ENCODE results near the gene CYP3A7. TPM values are rescaled to one million over a fixed set of nuclear protein-coding genes. Genes with fewer than 3 reads are reported as not detected.
"Not testable (repeated sequence)": the region's sequence is repeated elsewhere in the genome, so short reads cannot be mapped to it uniquely, and the experiment has no call there.

CYP3A7 gene
- polyA plus RNA-seq, 2 of the 4 experiments (the other 2 are of a cell fraction): 0.14 to 0.16 TPM

DNA sequence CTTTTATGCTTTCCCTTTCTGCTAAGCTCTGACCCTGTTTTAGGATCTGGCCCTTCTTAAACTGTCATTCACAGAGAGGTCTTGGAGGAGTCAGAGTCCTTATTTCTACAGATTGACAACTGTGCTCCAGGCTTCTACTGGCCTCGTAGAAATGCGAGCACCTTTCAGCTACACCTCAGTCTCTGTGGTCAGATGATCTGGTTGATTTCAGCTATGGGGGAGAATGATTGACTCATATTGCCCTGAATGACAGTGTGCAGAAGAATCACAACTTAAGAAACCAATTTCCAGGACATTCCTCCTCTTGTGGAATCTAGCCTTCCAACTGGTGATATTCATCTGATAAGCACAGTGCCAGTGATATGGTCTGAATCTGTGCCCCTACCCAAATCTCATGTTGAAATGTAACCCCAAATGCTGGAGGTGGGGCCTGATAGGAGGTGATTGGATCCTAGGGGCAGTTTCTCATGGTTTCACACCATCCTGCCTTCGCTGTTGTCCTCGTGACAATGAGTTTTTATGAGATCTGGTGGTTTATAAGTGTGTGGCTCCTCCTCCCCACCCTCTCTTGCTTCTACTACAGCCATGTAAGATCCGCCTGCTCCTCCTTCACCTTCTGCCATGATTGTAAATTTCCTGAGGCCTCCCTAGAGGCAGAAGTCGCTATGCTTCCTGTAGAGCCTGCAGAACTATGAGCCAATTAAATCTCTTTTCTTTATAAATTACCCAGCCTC, 14.0 kb upstream of the CYP3A7 start (continued):
- TF ChIP-seq MAX (IDR thresholded peaks at IDR 0.05): no peak
- TF ChIP-seq, protein P1, sequence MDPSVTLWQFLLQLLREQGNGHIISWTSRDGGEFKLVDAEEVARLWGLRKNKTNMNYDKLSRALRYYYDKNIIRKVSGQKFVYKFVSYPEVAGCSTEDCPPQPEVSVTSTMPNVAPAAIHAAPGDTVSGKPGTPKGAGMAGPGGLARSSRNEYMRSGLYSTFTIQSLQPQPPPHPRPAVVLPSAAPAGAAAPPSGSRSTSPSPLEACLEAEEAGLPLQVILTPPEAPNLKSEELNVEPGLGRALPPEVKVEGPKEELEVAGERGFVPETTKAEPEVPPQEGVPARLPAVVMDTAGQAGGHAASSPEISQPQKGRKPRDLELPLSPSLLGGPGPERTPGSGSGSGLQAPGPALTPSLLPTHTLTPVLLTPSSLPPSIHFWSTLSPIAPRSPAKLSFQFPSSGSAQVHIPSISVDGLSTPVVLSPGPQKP (IDR thresholded peaks at IDR 0.05; ENCODE audit: low read depth, low read length): no peak
- TF ChIP-seq EHF (CRISPR knock-in tag; IDR thresholded peaks at IDR 0.05): no peak
- TF ChIP-seq BHLHE40 (IDR thresholded peaks at IDR 0.05; ENCODE audit: low read depth, low read length): no peak
- no peak for TF ChIP-seq POLR2A (IDR thresholded peaks at IDR 0.05; ENCODE audit: low read length)
- TF ChIP-seq, protein P2, sequence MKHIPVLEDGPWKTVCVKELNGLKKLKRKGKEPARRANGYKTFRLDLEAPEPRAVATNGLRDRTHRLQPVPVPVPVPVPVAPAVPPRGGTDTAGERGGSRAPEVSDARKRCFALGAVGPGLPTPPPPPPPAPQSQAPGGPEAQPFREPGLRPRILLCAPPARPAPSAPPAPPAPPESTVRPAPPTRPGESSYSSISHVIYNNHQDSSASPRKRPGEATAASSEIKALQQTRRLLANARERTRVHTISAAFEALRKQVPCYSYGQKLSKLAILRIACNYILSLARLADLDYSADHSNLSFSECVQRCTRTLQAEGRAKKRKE (CRISPR knock-in tag; IDR thresholded peaks at IDR 0.05; ENCODE audit: low read depth): no peak
- TF ChIP-seq TFCP2L1 (CRISPR knock-in tag; IDR thresholded peaks at IDR 0.05): no peak

DNA sequence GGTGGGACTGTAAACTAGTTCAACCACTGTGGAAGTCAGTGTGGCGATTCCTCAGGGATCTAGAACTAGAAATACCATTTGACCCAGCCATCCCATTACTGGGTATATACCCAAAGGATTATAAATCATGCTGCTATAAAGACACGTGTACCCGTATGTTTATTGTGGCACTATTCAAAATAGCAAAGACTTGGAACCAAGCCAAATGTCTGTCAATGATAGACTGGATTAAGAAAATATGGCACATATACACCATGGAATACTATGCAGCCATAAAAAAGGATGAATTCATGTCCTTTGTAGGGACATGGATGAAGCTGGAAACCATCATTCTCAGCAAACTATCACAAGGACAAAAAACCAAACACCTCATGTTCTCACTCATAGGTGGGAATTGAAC, 11.9 kb upstream of the CYP3A7 start:
- H3K4me2 ChIP-seq; H3K27ac ChIP-seq; H3K4me3 ChIP-seq; FAIRE-seq; CTCF ChIA-PET; ATAC-seq; H3K9me3 ChIP-seq; POLR2A ChIA-PET; DNase-seq (ENCODE audit: low read depth in 1 of 2, low spot score in 1 of 2): not testable (repeated sequence)
- H3K4me1 ChIP-seq: peaks cover 14% of the 10 kb centered on the region
- 71% methylated on average over 3 of the region's 3 CpGs for WGBS (ENCODE audit: missing lambda C conversion rate)

GRCh38 chr7:99745395-99745794, 10.4 kb upstream of the CYP3A7 start:
- WGBS (ENCODE audit: missing lambda C conversion rate): 82% methylated on average over 3 of the region's 3 CpGs
- POLR2A ChIA-PET; H3K27ac ChIP-seq; H3K4me3 ChIP-seq; ATAC-seq; FAIRE-seq; CTCF ChIA-PET; DNase-seq (ENCODE audit: low read depth in 1 of 2, low spot score in 1 of 2); H3K4me2 ChIP-seq; H3K4me1 ChIP-seq; H3K9me3 ChIP-seq: not testable (repeated sequence)

DNA sequence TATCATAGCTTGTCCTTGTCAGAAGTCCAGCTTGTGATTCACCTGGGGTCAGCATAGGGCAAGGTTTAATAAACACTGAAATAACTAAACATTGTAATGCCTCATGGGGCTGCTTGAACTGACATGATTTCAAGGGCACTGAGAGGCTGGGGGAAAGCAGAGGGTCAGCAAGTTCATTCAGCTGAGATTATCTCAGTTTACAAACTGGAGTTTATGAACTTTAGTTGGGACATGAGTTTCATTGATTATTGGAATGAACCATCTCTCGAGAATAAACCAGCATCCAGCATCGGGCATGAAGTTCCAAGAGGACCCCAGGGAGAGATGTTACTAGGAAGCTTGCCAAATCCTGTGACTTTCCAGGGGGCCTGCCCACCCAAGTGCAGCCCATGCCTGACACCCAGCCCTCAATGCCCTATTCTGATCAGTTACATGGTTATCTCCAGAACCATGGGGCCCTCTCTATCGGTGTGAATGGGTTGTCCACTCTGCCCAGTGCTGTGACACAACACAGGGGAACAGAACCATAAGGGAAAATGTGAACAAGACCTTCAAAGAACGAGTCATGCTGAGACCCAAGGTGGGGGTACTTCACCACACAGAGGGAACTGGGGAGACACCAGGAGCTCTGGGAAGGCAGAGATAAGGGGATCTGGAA, 7.9 kb upstream of the CYP3A7 start:
- no peaks in the 10 kb centered on the region for H3K9me3 ChIP-seq
- POLR2A ChIA-PET: no interaction called here
- FAIRE-seq: no peak
- no peak overlapping the region for H3K4me3 ChIP-seq
- no peak for DNase-seq (ENCODE audit: low read depth in 1 of 2, low spot score in 1 of 2)
- no peak for TF ChIP-seq RAD21 (conservative IDR thresholded peaks at IDR 0.05 in 1 of 2, IDR thresholded peaks at IDR 0.05 in 1 of 2)
- no peak for TF ChIP-seq RCOR1 (IDR thresholded peaks at IDR 0.05; ENCODE audit: low read depth, low read length)
- TF ChIP-seq NR3C1 (IDR thresholded peaks at IDR 0.05): no peak
- no peak for TF ChIP-seq RFX5 (IDR thresholded peaks at IDR 0.05)
- no peak for TF ChIP-seq RARB (CRISPR knock-in tag; IDR thresholded peaks at IDR 0.05)
- no peak for TF ChIP-seq HES2 (IDR thresholded peaks at IDR 0.05)
- no peak for TF ChIP-seq POLR2A (IDR thresholded peaks at IDR 0.05; ENCODE audit: low read length)
- TF ChIP-seq CBX2 (IDR thresholded peaks at IDR 0.05; ENCODE audit: borderline replicate concordance, low read depth): no peak
- TF ChIP-seq MAFK (IDR thresholded peaks at IDR 0.05; ENCODE audit: partially characterized antibody): no peak
- no peak for TF ChIP-seq POLR2AphosphoS2 (conservative IDR thresholded peaks at IDR 0.05; ENCODE audit: low read length)
- TF ChIP-seq, protein P3, sequence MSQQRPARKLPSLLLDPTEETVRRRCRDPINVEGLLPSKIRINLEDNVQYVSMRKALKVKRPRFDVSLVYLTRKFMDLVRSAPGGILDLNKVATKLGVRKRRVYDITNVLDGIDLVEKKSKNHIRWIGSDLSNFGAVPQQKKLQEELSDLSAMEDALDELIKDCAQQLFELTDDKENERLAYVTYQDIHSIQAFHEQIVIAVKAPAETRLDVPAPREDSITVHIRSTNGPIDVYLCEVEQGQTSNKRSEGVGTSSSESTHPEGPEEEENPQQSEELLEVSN (IDR thresholded peaks at IDR 0.05; ENCODE audit: borderline replicate concordance, low read depth): no peak
- TF ChIP-seq REST (IDR thresholded peaks at IDR 0.05): no peak
- no peak for TF ChIP-seq CHD4 (IDR thresholded peaks at IDR 0.05; ENCODE audit: borderline replicate concordance)
- no peak for TF ChIP-seq RNF2 (IDR thresholded peaks at IDR 0.05; ENCODE audit: borderline replicate concordance, low read depth)
- no peak for TF ChIP-seq HEYL (CRISPR knock-in tag; IDR thresholded peaks at IDR 0.05)
- no peak for ATAC-seq
- no peak overlapping the region for H3K4me2 ChIP-seq
- no peaks in the 10 kb centered on the region for H3K4me1 ChIP-seq
- CTCF ChIA-PET: interaction anchor here (0.9 kb wide), 1 partner anchor 105 kb away, joined by 3 read pairs; no protein-coding TSS in a partner anchor
- WGBS (ENCODE audit: missing lambda C conversion rate): 63% methylated on average over 4 of the region's 4 CpGs
- H3K27ac ChIP-seq: no peak overlapping the region

Data from A549 (cell line).